ENCODE results near the gene KCNIP4.

Gene KCNIP4

GRCh38 chr4:20700007-20700761 is 1248.4 kb downstream of the KCNIP4 start, which contains the start of gene PACRGL:
PACRGL (plus strand) TSS chr4:20700458; CDS start chr4:20704482, 4,024 bp downstream.
- peak; percentile 89 to 91 for DNase-seq

- DNase-seq: no peak
Measured at GRCh38 chr4:20698820-20699219, 1249.8 kb downstream of the KCNIP4 start.

- DNase-seq: no peak
Measured at GRCh38 chr4:20698382-20698781, 1250.2 kb downstream of the KCNIP4 start.

- DNase-seq: no peak
Measured at GRCh38 chr4:20696815-20697214, 1251.8 kb downstream of the KCNIP4 start.

GRCh38 chr4:20687864-20688263 is 1260.7 kb downstream of the KCNIP4 start:
- DNase-seq: no peak

GRCh38 chr4:20684852-20685763 is 1263.5 kb downstream of the KCNIP4 start:
- DNase-seq: no peak

- no peak for DNase-seq
Measured at GRCh38 chr4:20683766-20684165, 1264.8 kb downstream of the KCNIP4 start.

GRCh38 chr4:20682853-20683252 is 1265.7 kb downstream of the KCNIP4 start:
- no peak for DNase-seq

GRCh38 chr4:20681271-20681670 is 1267.3 kb downstream of the KCNIP4 start:
- DNase-seq: no peak

- no peak for DNase-seq
Measured at GRCh38 chr4:20680736-20681135, 1267.8 kb downstream of the KCNIP4 start.

GRCh38 chr4:20679951-20680350 is 1268.6 kb downstream of the KCNIP4 start:
- DNase-seq: no peak
